GM19452 (cell line): Measurements from ENCODE around the gene ACAT2.
A peak's percentile ranks its signal among the peaks of the same experiment; 100 is the strongest.
"Not testable (repeated sequence)": the region's sequence is repeated elsewhere in the genome, so short reads cannot be mapped to it uniquely, and the experiment has no call there.

Source experiments
- ATAC-seq: cut with Tn5 transposase; IDR thresholded peaks from one replicate; pipeline ENCODE4 v1.9.1; 2021; ENCODE audit not compliant: unreplicated experiment

Gene ACAT2

DNA sequence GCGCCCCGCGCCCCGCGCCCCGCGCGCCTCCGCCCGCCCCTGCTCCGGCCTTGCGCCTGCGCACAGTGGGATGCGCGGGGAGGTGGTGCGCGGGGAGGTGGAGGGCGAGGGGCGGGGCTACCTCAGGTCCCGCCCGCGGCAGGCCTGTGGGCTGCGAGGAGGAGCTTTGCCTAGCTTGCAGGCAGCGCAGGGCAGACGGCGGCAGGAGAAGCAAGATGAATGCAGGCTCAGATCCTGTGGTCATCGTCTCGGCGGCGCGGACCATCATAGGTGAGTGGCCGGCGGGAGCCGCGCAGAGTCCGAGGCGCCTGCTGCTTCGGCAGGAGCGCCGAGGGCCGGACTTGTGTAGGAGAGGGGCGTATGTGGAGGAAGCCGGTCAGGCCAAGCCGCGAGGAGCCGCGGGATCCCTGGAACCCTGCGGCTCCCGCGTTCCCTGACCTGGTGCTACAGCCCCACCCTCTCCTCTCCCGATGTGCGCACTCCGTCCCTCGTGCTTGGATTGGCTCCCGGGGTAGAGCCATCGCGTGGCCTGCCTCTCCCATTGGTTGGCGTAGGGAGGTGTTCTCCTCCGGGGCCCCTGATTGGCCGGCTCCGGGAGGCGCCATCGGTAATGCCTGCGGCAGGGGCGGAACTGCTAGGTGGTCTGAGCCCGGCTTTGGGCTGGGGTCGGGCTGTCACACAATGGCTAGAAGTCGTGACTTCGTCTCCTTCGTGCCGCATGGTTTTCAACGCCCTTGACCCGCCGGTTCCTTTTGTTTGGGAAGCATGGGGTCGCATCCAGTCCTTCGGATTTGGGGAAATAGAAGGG is at the start of gene ACAT2:
ACAT2 (plus strand) TSS at position 173 of the 808 bp plus-strand sequence; CDS start at position 216, 43 bp downstream.
- peak; percentile 98 for ATAC-seq

DNA sequence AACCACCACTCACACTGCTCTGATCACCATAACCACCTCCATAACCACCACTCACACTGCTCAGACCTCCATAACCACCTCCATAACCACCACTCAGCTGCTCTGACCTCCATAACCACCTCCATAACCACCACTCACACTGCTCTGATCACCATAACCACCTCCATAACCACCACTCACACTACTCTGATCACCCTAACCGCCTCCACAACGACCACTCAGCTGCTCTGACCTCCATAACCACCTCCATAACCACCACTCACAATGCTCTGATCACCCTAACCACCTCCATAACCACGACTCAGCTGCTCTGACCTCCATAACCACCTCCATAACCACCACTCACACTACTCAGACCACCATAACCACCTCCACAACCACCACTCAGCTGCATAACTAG is 49.5 kb upstream of the ACAT2 start:
- not testable (repeated sequence) for ATAC-seq

DNA sequence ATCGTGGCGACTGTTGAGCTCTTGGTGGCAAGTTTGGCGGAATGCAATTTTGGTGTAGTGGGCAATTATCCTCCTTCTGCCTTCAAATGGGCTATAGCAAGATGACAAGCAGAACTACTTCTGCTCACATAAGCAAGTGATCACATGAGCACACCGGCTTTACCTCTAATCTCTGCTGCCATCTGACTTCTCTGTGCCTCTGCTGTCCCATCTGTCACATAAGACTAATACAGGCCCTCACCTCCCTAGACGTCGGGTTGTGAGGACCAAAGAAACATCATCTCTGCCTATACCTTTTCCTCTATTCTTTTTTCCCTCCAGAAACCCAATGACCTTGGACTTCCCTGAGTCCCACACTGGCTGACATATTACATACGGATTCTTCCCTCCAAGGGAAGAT is 47.9 kb upstream of the ACAT2 start:
- no peak for ATAC-seq

DNA sequence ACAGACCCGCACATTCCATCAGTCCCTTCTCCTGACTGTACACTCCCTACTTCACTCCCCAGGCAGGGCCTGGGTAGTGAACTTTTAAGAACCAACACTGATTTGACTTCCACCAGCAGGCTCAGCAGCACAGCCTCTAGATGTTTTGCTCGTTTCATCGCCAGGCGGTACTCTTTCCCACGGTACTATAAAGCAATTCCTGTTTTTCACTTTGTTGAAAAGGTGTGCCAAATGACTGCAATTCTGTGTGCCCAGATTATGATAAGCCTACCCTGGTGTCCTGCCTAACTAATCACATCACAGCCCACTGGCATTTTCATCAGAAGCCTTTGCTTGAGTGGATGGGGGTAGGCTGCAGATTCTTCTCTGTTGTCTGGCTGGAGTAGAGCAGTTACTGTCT is 47.4 kb upstream of the ACAT2 start:
- no peak for ATAC-seq

DNA sequence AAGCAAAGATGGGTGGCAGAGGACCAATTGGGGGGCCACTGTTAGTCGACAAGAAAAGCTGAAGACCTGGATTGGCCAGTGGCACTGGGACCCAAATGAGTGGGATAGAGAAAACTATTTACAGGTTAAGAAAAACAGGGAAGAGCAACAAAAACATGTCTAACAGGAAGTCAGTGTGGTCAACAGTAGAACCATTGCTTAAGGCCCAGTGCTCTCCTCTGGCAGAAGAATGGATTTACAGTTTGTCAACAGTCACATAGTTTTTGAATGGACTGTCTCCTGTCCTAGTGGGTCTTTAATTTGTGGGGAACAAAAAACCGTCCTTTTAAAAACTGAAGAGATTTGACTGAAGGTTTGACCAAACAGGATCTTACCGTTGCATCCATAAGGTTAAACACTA is 46.7 kb upstream of the ACAT2 start:
- ATAC-seq, result no peak

DNA sequence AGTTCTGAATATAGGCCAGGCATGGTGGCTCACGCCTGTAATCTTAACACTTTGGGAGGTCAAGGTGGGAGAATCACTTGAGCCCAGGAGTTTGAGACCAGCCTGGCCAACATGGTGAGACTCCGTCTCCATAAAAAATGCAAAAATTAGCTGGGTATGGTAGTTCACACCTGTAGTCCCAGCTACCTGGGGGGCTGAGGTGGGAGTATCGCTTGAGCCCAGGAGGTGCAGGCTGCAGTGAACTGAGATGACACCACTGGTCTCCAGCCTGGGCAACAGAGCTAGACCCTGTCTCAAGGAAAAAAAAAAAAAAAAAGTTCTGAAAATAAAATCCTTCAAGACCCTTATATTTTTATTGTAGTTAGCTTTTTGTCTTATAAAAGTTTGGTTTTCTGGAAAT is 46.2 kb upstream of the ACAT2 start:
- no peak for ATAC-seq

DNA sequence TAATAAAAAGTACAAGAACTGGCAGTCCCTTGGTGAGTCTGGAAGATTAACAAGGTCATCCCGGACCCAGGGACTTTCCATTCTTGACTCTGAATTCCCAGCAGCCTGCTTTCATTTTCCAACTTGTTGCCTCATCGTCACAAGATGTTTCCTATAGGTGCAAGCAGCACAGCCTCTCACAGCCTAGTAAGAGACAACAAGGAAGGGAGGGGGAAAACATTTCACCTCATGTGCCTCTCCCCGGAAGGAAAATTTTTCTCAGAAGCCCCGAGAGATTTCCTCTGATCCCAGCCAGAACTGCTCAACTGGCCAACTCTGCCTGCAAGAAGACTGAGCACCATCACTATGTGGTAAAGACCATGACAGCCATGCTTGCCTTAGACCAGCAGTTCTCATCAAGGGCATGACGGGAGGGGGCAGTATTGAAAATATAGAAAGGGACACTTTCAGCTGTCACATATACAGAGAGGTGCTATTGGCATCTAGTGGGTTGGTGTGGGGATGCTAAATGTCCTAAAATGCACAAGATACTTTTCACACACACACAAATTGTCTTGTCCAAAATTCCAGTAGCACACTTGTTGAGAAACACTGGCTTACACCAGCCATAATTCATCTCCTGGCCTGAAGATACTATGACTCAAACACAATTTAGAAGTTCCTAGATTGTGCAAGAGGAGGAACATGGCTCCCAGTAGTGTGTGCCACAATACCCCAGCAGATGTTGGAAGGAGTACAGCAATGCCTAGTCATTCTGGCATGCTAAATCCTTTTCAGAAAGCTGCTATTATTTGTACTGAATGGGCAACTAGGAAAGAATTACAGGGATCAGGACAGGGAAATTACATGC is 45.4 kb upstream of the ACAT2 start:
- ATAC-seq, result no peak

DNA sequence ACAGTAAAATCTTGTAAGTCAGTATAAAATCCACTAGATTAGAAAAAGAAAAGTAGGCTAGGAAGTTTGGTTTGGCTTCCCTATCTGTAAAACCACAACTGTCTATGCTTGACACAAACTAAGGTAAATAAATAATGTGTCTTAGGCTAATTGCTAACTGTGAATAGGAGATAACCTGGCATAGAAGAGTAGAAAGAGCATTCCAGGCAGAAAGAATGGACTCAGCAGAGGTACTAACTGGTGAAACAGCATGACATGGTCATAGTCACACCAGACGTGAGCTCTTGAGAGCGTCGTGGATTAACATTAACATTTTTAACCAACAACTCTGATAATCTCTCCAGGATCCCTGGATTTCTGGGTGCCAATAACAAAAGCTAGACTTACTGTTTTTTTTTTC is 43.2 kb upstream of the ACAT2 start:
- no peak for ATAC-seq

DNA sequence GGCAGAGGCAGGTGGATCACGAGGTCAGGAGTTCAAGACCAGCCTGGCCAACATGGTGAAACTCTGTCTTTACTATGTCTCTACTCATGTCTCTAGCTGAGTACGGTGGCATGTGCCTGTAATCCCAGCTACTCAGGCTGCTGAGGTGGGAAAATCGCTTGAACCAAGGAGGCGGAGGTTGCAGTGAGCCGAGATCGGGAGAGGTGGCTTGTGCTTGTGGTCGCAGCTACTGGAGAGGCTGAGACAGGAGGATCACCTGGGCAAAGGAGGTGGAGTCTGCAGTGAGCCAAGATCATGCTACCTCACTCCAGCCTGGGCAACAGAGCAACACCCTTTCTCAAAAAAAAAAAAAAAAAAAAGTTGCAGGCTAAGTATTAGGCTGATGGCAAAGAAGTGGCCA is 42.6 kb upstream of the ACAT2 start:
- no peak for ATAC-seq

DNA sequence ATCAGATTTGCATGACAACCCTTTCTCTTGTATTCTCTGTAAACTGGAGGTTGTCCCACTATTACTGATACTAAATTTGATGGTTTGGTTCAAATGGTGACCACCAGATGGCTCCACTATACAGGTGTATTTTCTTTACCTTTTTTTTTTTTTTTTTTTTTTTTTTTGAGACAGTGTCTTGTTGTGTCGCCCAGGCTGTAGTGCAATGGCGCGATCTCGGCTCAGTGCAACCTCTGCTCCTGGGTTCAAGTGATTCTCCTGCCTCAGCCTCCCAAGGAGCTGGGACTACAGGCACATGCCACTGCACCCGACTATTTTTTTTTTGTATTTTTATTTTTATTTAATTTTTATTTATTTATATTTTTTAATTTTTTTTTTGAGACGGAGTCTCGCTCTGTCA is 41.1 kb upstream of the ACAT2 start:
- ATAC-seq, result no peak

DNA sequence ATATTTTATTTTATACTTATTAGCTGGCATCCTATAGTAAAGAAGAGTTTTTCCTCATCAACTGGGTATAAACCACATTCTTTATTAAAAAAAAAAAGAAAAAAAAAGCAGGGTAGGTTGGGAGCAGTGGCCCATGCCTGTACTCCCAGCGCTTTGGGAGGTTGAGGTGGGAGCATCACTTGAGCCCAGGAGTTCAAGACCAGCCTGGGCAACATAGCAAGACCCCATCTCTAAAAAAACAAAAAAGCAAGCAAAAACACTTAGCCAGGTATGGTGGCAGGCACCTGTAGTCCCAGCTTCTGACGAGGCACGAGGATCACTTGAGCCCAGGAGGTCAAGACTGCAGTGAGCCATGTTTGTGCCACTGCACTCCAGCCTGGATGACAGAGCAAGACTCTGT is 39.9 kb upstream of the ACAT2 start:
- not testable (repeated sequence) for ATAC-seq

DNA sequence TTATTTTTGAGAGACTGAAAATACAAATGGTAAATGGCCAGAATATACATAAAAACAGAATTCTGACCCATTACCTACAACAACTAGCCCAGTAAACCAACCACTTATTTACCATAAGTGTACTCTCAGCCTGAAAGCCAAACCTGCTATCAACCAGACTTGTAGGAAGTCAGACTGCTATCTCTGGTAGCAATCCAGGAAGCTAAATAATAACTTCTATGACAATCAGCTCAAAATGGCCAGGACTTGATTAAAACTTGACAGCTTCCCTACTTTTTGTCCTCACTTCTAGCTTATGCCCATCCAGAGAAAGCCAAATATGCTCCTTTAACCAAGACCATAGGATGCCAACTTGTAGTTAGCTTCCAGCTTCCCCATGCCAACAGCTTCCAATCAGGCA is 39.2 kb upstream of the ACAT2 start:
- ATAC-seq, result no peak

DNA sequence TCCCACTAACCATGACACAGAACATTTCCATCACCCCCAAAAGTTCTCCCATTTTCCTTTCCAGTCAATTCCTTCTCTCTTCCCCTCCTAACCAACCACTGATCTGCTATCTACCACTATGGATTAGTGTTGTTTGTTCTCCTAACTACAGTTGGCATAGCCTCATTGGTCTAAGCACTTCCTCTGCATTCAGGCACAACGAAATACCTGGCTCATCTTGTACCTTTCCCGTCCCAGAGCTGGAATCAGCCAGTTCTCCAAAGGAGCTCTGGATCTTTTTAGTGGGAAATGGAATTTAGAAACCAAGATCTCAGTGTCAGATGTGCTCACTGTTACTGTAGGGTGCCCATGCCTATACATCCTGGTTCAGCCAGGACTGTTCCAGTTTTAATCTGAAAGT is 38.6 kb upstream of the ACAT2 start:
- no peak for ATAC-seq

DNA sequence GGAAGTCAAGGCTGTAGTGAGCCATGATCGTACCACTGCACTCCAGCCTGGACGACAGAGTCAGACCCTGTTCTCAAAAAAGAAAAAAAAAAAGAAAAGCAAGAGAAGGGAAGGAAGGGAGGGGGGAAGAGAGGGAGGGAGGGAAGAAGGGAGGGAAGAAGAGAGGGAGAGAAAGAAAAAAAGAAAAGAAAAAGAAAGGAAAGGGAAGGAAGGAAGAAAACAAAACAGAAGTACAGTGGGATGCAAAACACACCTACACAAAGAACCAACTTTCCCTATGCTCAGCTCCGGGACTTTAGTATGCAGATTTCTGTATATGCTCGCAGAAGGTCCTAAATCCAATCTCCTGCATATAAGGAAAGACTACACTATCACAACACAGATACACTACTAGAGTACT is 37.1 kb upstream of the ACAT2 start:
- ATAC-seq, result no peak

DNA sequence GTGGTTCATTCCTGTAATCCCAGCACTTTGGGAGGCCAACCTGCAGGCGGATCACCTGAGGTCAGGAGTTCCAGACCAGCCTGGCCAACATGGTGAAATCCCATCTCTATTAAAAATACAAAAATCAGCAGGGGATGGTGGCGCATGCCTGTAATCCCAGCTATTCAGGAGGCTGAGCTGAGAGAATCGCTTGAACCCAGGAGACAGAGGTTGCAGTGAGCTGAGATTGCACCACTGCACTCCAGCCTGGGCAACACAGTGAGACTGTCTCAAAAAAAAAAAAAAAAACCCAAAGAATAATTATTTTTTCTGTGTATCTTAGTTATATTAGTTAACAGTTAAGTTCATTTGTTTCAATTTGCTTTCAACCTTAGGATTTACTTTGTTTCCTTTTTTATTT is 36.6 kb upstream of the ACAT2 start:
- not testable (repeated sequence) for ATAC-seq

DNA sequence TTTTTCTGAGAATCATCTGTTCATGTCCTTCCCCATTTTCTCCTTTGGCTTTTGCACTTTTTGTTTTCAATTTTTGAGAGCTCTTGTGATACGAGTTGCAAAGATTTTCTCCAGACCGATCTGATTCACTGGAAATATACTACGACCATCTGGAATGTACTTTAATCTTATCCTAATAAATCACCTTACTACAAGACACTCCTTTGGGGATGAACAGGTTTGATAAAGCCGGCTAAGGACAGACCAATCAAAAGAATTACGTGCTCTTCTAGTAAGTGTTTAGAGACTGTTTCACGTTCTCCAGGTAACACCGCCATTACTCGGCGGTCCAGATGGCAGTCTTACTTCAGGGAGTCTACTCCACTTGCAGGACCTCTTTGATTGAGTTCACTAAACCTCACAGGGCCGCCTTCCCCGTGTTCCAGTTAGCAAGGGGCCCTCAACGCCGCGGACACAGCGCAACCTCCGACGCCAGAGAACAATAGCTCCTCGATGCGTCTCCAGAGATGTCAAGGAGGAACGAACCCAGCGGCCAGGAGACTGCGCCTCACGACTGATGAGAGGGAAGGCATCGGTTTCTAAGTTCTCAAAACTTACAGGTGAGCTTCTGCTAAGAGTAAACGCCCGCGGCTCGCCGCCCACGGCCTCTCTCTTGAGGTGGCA is 35.5 kb upstream of the ACAT2 start:
- ATAC-seq, result peak; percentile 26

DNA sequence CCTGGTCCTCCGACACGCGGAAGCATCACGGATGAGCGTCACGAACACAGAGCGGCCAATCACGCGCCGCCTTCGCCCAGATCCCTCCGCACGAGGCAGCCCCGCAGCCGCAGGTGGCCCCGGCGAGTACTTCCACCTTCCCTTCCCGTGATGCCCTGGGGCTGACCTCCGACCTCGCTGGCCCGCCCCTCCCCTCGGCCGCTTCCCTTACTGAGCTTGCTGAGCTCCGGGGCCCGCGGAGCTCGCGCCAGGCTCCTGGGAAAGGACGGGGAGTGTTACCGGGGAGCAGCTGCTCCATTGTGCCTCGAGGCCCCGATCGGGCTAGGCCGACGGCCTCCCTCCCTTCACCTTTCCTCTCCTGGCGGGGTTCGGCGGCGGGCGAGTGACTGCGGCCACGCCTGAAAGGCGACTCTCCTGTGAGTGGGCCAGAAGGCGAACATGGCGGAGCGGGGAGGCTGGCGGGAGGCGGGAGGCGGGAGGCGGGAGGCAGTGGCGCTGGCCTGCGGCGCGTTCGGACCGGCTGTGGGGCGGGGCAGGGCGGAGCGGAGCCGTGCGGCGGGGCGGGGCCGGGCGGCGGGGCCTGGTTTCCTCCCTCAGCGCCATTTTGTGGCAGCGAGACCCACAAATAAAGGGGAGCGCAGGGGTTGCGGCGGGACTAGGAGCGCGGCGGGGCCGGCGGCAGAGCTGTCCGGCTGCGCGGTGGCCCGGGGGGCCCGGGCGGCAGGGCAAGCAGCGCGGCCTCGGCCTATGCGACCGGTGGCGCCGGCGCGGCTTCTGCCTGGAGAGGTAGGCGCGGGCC is 34.7 kb upstream of the ACAT2 start, which contains the start of gene WTAP:
WTAP (plus strand) TSS at position 589 of the 799 bp plus-strand sequence. CDS start 8,760 bp downstream, outside the sequence.
- ATAC-seq, result peak; percentile 79

DNA sequence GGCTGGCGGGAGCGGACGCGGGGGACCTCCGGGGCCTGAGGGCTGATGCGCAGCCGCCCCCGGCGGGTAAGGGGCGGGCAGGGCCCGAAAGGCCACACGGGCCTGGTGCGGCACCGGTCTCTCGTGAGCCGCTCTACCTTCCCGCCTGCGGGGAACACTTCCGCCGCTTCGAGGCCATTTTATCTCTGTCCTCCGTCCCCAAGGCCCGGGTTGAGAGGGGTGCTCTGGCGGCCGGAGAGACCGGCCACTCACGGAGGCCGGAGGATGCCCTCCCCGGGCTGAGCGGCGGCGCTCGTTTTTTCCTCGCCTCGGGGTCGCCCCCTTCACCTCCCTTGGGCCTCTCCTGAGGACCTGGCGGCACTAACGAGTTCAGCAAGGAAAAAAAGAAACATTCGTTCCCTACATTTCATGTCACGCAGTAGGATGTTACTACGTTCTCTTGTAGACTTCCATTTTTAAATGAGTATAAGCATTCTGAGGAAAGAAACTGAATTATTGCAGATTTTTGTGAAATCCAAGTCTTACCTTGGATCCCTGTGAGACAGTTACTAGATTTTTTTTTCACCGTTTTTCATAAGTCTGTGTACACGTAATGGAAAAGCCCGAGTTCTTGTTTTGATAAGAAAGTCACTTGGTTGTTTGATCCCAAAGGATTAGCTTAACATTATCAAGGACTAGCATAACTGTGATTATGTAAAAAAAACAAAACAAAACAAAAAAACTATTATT is 34.0 kb upstream of the ACAT2 start:
- peak; percentile 36 for ATAC-seq

DNA sequence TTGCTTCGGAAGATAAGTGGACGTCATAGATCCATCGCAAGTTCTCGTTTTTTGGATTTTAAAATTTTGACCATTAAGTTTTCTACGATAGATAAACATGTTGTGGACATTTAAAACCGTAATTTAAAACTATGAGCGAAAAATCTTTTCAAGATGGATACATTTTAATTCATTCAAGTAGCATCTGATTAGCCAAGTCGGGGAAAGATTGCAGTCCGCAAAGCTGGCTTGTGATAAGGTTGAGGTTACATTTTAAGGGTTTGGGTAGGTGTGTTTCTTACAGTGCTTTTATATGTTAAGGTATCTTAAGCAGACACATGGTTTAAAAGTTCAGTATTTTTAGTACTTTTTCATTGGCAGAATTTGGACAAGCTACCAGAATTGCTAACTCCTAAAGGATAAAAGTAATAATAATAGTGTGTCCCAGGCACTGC is 33.3 kb upstream of the ACAT2 start:
- no peak for ATAC-seq
